ENCODE measurements around the gene RNF5.
A peak's percentile ranks its signal among the peaks of the same experiment; 100 is the strongest.
"Not testable (repeated sequence)": the region's sequence is repeated elsewhere in the genome, so short reads cannot be mapped to it uniquely, and the experiment has no call there.

Gene RNF5

GRCh38 chr6:32177788-32178546 lies at the start of gene RNF5:
TSS of gene RNF5 (plus strand) at chr6:32178405. CDS start at chr6:32178512, 107 bp downstream.
- peak; percentile 100 for DNase-seq

- no peak for DNase-seq
Observed at GRCh38 chr6:32128751-32129296, 49.4 kb upstream of the RNF5 start.

GRCh38 chr6:32129297-32130088 lies 48.7 kb upstream of the RNF5 start:
- DNase-seq = no peak

GRCh38 chr6:32131439-32131948 lies 46.7 kb upstream of the RNF5 start:
- DNase-seq = no peak

- DNase-seq = no peak
Observed at GRCh38 chr6:32132110-32132509, 46.1 kb upstream of the RNF5 start.

- DNase-seq = peak; percentile 37
Observed at GRCh38 chr6:32133786-32134185, 44.4 kb upstream of the RNF5 start.

GRCh38 chr6:32137454-32137853 lies 40.8 kb upstream of the RNF5 start:
- no peak for DNase-seq

GRCh38 chr6:32139590-32139989 lies 38.6 kb upstream of the RNF5 start:
- no peak for DNase-seq

GRCh38 chr6:32140420-32141046 lies 37.7 kb upstream of the RNF5 start:
- no peak for DNase-seq

GRCh38 chr6:32144238-32144637 lies 34.0 kb upstream of the RNF5 start:
- not testable (repeated sequence) for DNase-seq

GRCh38 chr6:32146287-32146686 lies 31.9 kb upstream of the RNF5 start:
- peak; percentile 22 for DNase-seq

GRCh38 chr6:32146687-32147086 lies 31.5 kb upstream of the RNF5 start:
- no peak for DNase-seq

- no peak for DNase-seq
Observed at GRCh38 chr6:32147401-32148132, 30.6 kb upstream of the RNF5 start.

GRCh38 chr6:32148289-32149091 lies 29.7 kb upstream of the RNF5 start:
- no peak for DNase-seq

GRCh38 chr6:32149092-32149755 lies 29.0 kb upstream of the RNF5 start:
- DNase-seq = no peak

- DNase-seq = no peak
Observed at GRCh38 chr6:32149932-32150870, 28.0 kb upstream of the RNF5 start.

- DNase-seq = no peak
Observed at GRCh38 chr6:32151181-32151862, 26.9 kb upstream of the RNF5 start.

- no peak for DNase-seq
Observed at GRCh38 chr6:32151863-32152768, 26.1 kb upstream of the RNF5 start, which contains the start of gene PRRT1. TSS of gene PRRT1 (minus strand) at chr6:32151939. CDS start at chr6:32151827, 112 bp downstream.

Measured in NCI-H226 (cell line).